Common myeloid progenitor, CD34-positive (primary cell): ENCODE results near the gene JMJD6.

Experiments
- CTCF ChIA-PET: fragments of 350-600 bp; sonication (Branson Sonifier 250); formaldehyde crosslinking; loops from one replicate; lab custom pipeline; 2021; ENCODE audit warnings: antibody characterized with exemption; lab: Charles Lee
- POLR2A ChIA-PET: fragments of 350-600 bp; sonication (Branson Sonifier 250); formaldehyde crosslinking; loops from one replicate; lab custom pipeline; 2021; ENCODE audit warnings: antibody characterized with exemption; lab: Charles Lee
- DNase-seq, 3 donors: peaks; one replicate each; pipeline versions ENCODE4 v3.0.0 to v3.0.0-alpha.2; 2013
- H3K27ac ChIP-seq, 2 experiments: 1 replicate in 1 of 2; 2 replicates in 1 of 2; pipeline ENCODE4 v1.7.0; 2013; ENCODE audit warnings: inconsistent platforms in 2 of 2, low read length in 2 of 2, mild to moderate bottlenecking in 2 of 2, low read depth in 1 of 2, moderate library complexity in 1 of 2; ENCODE audit not compliant: severe bottlenecking in 2 of 2, insufficient read depth in 1 of 2, poor library complexity in 1 of 2
- H3K27me3 ChIP-seq, 5 experiments: replicated peaks in 2 of 5; 1 replicate in 3 of 5; 2 replicates in 2 of 5; pipeline versions ENCODE4 v1.6.1 to v1.7.0; 2013; ENCODE audit warnings: low read length in 4 of 5, mild to moderate bottlenecking in 2 of 5, moderate library complexity in 2 of 5, inconsistent platforms in 1 of 5; ENCODE audit not compliant: insufficient read depth in 5 of 5, control insufficient read depth in 4 of 5
- H3K36me3 ChIP-seq, 4 experiments: 1 replicate in 2 of 4; 2 replicates in 2 of 4; pipeline versions ENCODE4 v1.6.1 to v1.7.0; 2013; ENCODE audit warnings: low read length in 3 of 4, control low read depth in 1 of 4, mild to moderate bottlenecking in 1 of 4; ENCODE audit not compliant: control insufficient read depth in 4 of 4, insufficient read depth in 4 of 4
- H3K4me1 ChIP-seq, 4 experiments: 1 replicate in 3 of 4; 2 replicates in 1 of 4; pipeline versions ENCODE4 v1.6.1 to v1.7.1; 2013; ENCODE audit warnings: low read length in 3 of 4, mild to moderate bottlenecking in 3 of 4, control low read depth in 1 of 4, inconsistent platforms in 1 of 4, moderate library complexity in 1 of 4; ENCODE audit not compliant: control insufficient read depth in 4 of 4, insufficient read depth in 4 of 4; ENCODE audit errors: control extremely low read depth in 1 of 4
- H3K4me3 ChIP-seq, 7 experiments: 1 replicate in 4 of 7; 2 replicates in 3 of 7; pipeline versions ENCODE4 v1.5.1 to v1.7.0; 2013; ENCODE audit warnings: mild to moderate bottlenecking in 7 of 7, low read length in 6 of 7, moderate library complexity in 6 of 7, inconsistent platforms in 2 of 7, low read depth in 2 of 7, control low read depth in 1 of 7; ENCODE audit not compliant: insufficient read depth in 4 of 7, control insufficient read depth in 1 of 7; ENCODE audit errors: extremely low read depth in 1 of 7
- H3K9me3 ChIP-seq, 5 experiments: 1 replicate in 4 of 5; 2 replicates in 1 of 5; pipeline versions ENCODE4 v1.6.1 to v1.7.1; 2013; ENCODE audit warnings: low read length in 4 of 5, mild to moderate bottlenecking in 2 of 5, inconsistent platforms in 1 of 5, low read depth in 1 of 5, moderate library complexity in 1 of 5; ENCODE audit not compliant: control insufficient read depth in 4 of 5, insufficient read depth in 2 of 5; ENCODE audit errors: control extremely low read depth in 1 of 5
- WGBS: methylation state at CpG from one replicate; pipeline ENCODE4 v1.1.5; 2013; ENCODE audit not compliant: insufficient coverage; 5-methylcytosine and 5-hydroxymethylcytosine counted together

JMJD6 gene

GRCh38 chr17:76672892-76673291 lies 53.5 kb downstream of the JMJD6 start:
- H3K27me3 ChIP-seq = no peaks in the 10 kb centered on the region

GRCh38 chr17:76672270-76672851 lies 54.0 kb downstream of the JMJD6 start:
- peak in 2 of 3 donors; percentile 21 to 30 for DNase-seq
- H3K4me1 ChIP-seq = peaks cover 5 to 23% (median 21%) of the 10 kb centered on the region in 4 experiments
- H3K27ac ChIP-seq = peak overlapping the region; percentile 57 to 87
- H3K36me3 ChIP-seq = no peaks in the 10 kb centered on the region
- ChIA-PET POLR2A (interaction anchor here (1.0 to 1.5 kb wide), 2 partner anchors 15 to 38 kb away, joined by 4 read pairs; no protein-coding TSS in a partner anchor), CTCF (interaction anchor here (1.1 kb wide), 1 partner anchor 11 kb away, joined by 4 read pairs; no protein-coding TSS in a partner anchor)
- H3K27me3 ChIP-seq = no peaks in the 10 kb centered on the region
- H3K9me3 ChIP-seq = peaks cover 0 to 3% (median 0%) of the 10 kb centered on the region in 5 experiments
- peak overlapping the region; percentile 35 to 97 (median 85) for H3K4me3 ChIP-seq
- 58% methylated on average over 13 of the region's 13 CpGs for WGBS

More at GRCh38 chr17:76672892-76673291, 53.5 kb downstream of the JMJD6 start:
- H3K36me3 ChIP-seq = no peaks in the 10 kb centered on the region
- ChIA-PET POLR2A (no interaction called here), CTCF (interaction anchor here (1.1 kb wide), 1 partner anchor 11 kb away, joined by 4 read pairs; no protein-coding TSS in a partner anchor)
- DNase-seq = no peak
- H3K9me3 ChIP-seq = peaks cover 0 to 3% (median 0%) of the 10 kb centered on the region in 5 experiments
- peak overlapping the region in 2 of 7 experiments; percentile 79 to 95 for H3K4me3 ChIP-seq
- 96% methylated on average over 3 of the region's 3 CpGs for WGBS
- H3K4me1 ChIP-seq = peaks cover 5 to 23% (median 21%) of the 10 kb centered on the region in 4 experiments
- no peak overlapping the region for H3K27ac ChIP-seq

- Histone ChIP-seq H3K4me3 (peak overlapping the region; percentile 35 to 97 (median 85)), H3K4me1 (peaks cover 5 to 23% (median 21%) of the 10 kb centered on the region in 4 experiments), H3K27ac (peak overlapping the region; percentile 57 to 87), H3K9me3 (peaks cover 0 to 3% (median 0%) of the 10 kb centered on the region in 5 experiments), H3K27me3 (no peaks in the 10 kb centered on the region), H3K36me3 (no peaks in the 10 kb centered on the region)
- DNase-seq = no peak
- under 1% methylated on average over 17 of the region's 19 CpGs for WGBS
- CTCF ChIA-PET = interaction anchor here (1.0 to 1.3 kb wide), 3 partner anchors 10 to 114 kb away, joined by 3 to 4 read pairs (median 3); no protein-coding TSS in a partner anchor
- POLR2A ChIA-PET = interaction anchor here (1.0 to 1.5 kb wide), 2 partner anchors 14 to 37 kb away, joined by 4 read pairs; no protein-coding TSS in a partner anchor
These were observed 54.5 kb downstream of the JMJD6 start for GRCh38 chr17:76671912-76672262.

GRCh38 chr17:76671123-76671911 lies 55.1 kb downstream of the JMJD6 start:
- POLR2A ChIA-PET = interaction anchor here (1.0 to 1.5 kb wide), 2 partner anchors 14 to 37 kb away, joined by 4 read pairs; no protein-coding TSS in a partner anchor
- DNase-seq = peak; percentile 100
- 31% methylated on average over 28 of the region's 32 CpGs for WGBS
- H3K9me3 ChIP-seq = peaks cover 0 to 3% (median 0%) of the 10 kb centered on the region in 5 experiments
- H3K4me1 ChIP-seq = peaks cover 5 to 23% (median 21%) of the 10 kb centered on the region in 4 experiments
- H3K36me3 ChIP-seq = no peaks in the 10 kb centered on the region
- no peaks in the 10 kb centered on the region for H3K27me3 ChIP-seq
- CTCF ChIA-PET = interaction anchor here (0.6 to 1.4 kb wide), 5 partner anchors 11 to 149 kb away, joined by 3 read pairs; no protein-coding TSS in a partner anchor
- peak overlapping the region in 6 of 7 experiments; percentile 79 to 97 (median 89) for H3K4me3 ChIP-seq
- H3K27ac ChIP-seq = peak overlapping the region in 1 of 2 experiments; percentile 87

- Histone ChIP-seq H3K9me3 (peaks cover 0 to 3% (median 0%) of the 10 kb centered on the region in 5 experiments), H3K36me3 (no peaks in the 10 kb centered on the region), H3K4me1 (peaks cover 5 to 23% (median 21%) of the 10 kb centered on the region in 4 experiments), H3K27me3 (no peaks in the 10 kb centered on the region), H3K27ac (no peak overlapping the region), H3K4me3 (no peak overlapping the region)
- WGBS = 86% methylated on average over 9 of the region's 9 CpGs
- CTCF ChIA-PET = interaction anchor here (0.6 to 1.4 kb wide), 5 partner anchors 11 to 148 kb away, joined by 3 read pairs; no protein-coding TSS in a partner anchor
- DNase-seq = no peak
- POLR2A ChIA-PET = interaction anchor here (1.5 kb wide), 1 partner anchor 13 kb away, joined by 4 read pairs; no protein-coding TSS in a partner anchor
These were observed 55.7 kb downstream of the JMJD6 start for GRCh38 chr17:76670718-76671122.

GRCh38 chr17:76670020-76670717 lies 56.2 kb downstream of the JMJD6 start:
- 94% methylated on average over 5 of the region's 9 CpGs for WGBS
- no peak for DNase-seq
- POLR2A ChIA-PET = no interaction called here
- Histone ChIP-seq H3K4me3 (no peak overlapping the region), H3K9me3 (peaks cover 0 to 3% (median 0%) of the 10 kb centered on the region in 5 experiments), H3K27ac (no peak overlapping the region), H3K4me1 (peaks cover 5 to 23% (median 21%) of the 10 kb centered on the region in 4 experiments), H3K36me3 (no peaks in the 10 kb centered on the region), H3K27me3 (no peaks in the 10 kb centered on the region)
- CTCF ChIA-PET = interaction anchor here (1.4 kb wide), 1 partner anchor 14 kb away, joined by 3 read pairs; no protein-coding TSS in a partner anchor
